HFFc6 (cell line): Measurements from ENCODE around the gene CUL9. TPM values are rescaled to one million over a fixed set of nuclear protein-coding genes. Genes with fewer than 3 reads are reported as not detected.

Experiments
- DNase-seq: peaks from one replicate; pipeline ENCODE4 v3.0.0-alpha.2; 2018
- H3K27ac Mint-ChIP-seq: 2 replicates; pipeline ENCODE4 v1.8.0; 2020; ENCODE audit warnings: mild to moderate bottlenecking, mixed read lengths
- H3K27me3 Mint-ChIP-seq: 2 replicates; pipeline ENCODE4 v1.8.0; 2021; ENCODE audit warnings: mild to moderate bottlenecking, moderate library complexity, mixed read lengths; ENCODE audit not compliant: insufficient read depth
- H3K36me3 Mint-ChIP-seq: 2 replicates; pipeline ENCODE4 v1.8.0; 2021; ENCODE audit warnings: low read depth, mixed read lengths
- H3K4me1 Mint-ChIP-seq: 2 replicates; pipeline ENCODE4 v1.8.0; 2020; ENCODE audit warnings: low read depth, mixed read lengths
- H3K4me3 Mint-ChIP-seq: 2 replicates; pipeline ENCODE4 v1.8.0; 2020; ENCODE audit warnings: mild to moderate bottlenecking, moderate library complexity, mixed read lengths
- H3K9me3 Mint-ChIP-seq: 2 replicates; pipeline ENCODE4 v1.8.0; 2020; ENCODE audit warnings: mild to moderate bottlenecking, mixed read lengths
- CTCF ChIP-seq: fragments of 200-600 bp; sonication (generic); IDR thresholded peaks from 2 replicates; pipeline ENCODE4 v1.5.0; 2021; ENCODE audit warnings: antibody characterized with exemption, mild to moderate bottlenecking
- total RNA-seq, 6 experiments: library from RNA; stranded (reverse); fragmentation: NEBNext Ultra II Directional; extraction: Animal tissue kit (Norgen Biotek cat#: 25700); gene quantifications; 2 replicates in 1 of 6; 3 replicates in 5 of 6; pipeline ENCODE4 v1.2.3, GENCODE V29; 2021

Gene CUL9
- total RNA-seq, 6 experiments from 2014 or later: 15.4 to 19.9 (median 18.6) TPM

GRCh38 chr6:43268782-43269272, 86.8 kb downstream of the CUL9 start:
- Mint-ChIP-seq H3K36me3 (no peaks in the 10 kb centered on the region), H3K4me3 (peak overlapping the region; percentile 73; the same call in 1 of the 2 replicates), H3K27me3 (peaks cover 39% of the 10 kb centered on the region), H3K9me3 (no peaks in the 10 kb centered on the region), H3K4me1 (peaks cover 13% of the 10 kb centered on the region), H3K27ac (no peak overlapping the region)
- no peak for TF ChIP-seq CTCF
- DNase-seq: no peak

GRCh38 chr6:43269273-43270007, 87.4 kb downstream of the CUL9 start:
- H3K4me1 Mint-ChIP-seq: peaks cover 13% of the 10 kb centered on the region
- no peaks in the 10 kb centered on the region for H3K9me3 Mint-ChIP-seq
- H3K4me3 Mint-ChIP-seq: peak overlapping the region; percentile 73; the same call in 1 of the 2 replicates
- no peak for DNase-seq
- no peak overlapping the region for H3K27ac Mint-ChIP-seq
- TF ChIP-seq CTCF: no peak
- no peaks in the 10 kb centered on the region for H3K36me3 Mint-ChIP-seq
- peaks cover 44% of the 10 kb centered on the region for H3K27me3 Mint-ChIP-seq

GRCh38 chr6:43271103-43271815, 89.3 kb downstream of the CUL9 start:
- DNase-seq: no peak
- H3K9me3 Mint-ChIP-seq: no peaks in the 10 kb centered on the region
- no peak overlapping the region for H3K27ac Mint-ChIP-seq
- peaks cover 45% of the 10 kb centered on the region for H3K27me3 Mint-ChIP-seq
- TF ChIP-seq CTCF: no peak
- no peaks in the 10 kb centered on the region for H3K36me3 Mint-ChIP-seq
- peaks cover 13% of the 10 kb centered on the region for H3K4me1 Mint-ChIP-seq
- no peak overlapping the region for H3K4me3 Mint-ChIP-seq

- H3K36me3 Mint-ChIP-seq: no peaks in the 10 kb centered on the region
- H3K27me3 Mint-ChIP-seq: peaks cover 42% of the 10 kb centered on the region
- no peaks in the 10 kb centered on the region for H3K9me3 Mint-ChIP-seq
- H3K4me3 Mint-ChIP-seq: no peak overlapping the region
- no peak for TF ChIP-seq CTCF
- peaks cover 16% of the 10 kb centered on the region for H3K4me1 Mint-ChIP-seq
- H3K27ac Mint-ChIP-seq: no peak overlapping the region
- DNase-seq: no peak
These were observed 89.9 kb downstream of the CUL9 start for GRCh38 chr6:43271944-43272343.

GRCh38 chr6:43273707-43274106, 91.7 kb downstream of the CUL9 start:
- H3K4me3 Mint-ChIP-seq: no peak overlapping the region
- no peak overlapping the region for H3K27ac Mint-ChIP-seq
- DNase-seq: no peak
- H3K4me1 Mint-ChIP-seq: peaks cover 31% of the 10 kb centered on the region
- no peaks in the 10 kb centered on the region for H3K36me3 Mint-ChIP-seq
- H3K27me3 Mint-ChIP-seq: peaks cover 27% of the 10 kb centered on the region
- no peaks in the 10 kb centered on the region for H3K9me3 Mint-ChIP-seq
- no peak for TF ChIP-seq CTCF

Other genes with a start within 250 kb of the CUL9 start
- gene GNMT, start 221.4 kb upstream of the CUL9 start, total RNA-seq: under 1 TPM in 5 of 6 experiments, not detected in 1; 0.16 to 0.24 (median 0.20) TPM
- gene PEX6, start 203.0 kb upstream of the CUL9 start, total RNA-seq: 10 to 100 TPM; 20.3 to 31.7 (median 22.4) TPM
- 10 to 100 TPM; 37.7 to 50.7 (median 43.4) TPM for gene PPP2R5D, start 197.6 kb upstream of the CUL9 start, total RNA-seq
- gene MEA1, start 168.2 kb upstream of the CUL9 start, total RNA-seq: 100 to 1,000 TPM; 114 to 132 (median 118) TPM
- 10 to 100 TPM; 41.6 to 51.2 (median 45.9) TPM for gene KLHDC3, start 167.9 kb upstream of the CUL9 start, total RNA-seq
- gene RRP36, start 160.6 kb upstream of the CUL9 start, total RNA-seq: 100 to 1,000 TPM in 2 of 6 experiments, 10 to 100 TPM in 4; 85.0 to 101 (median 96.4) TPM
- gene CUL7, start 128.3 kb upstream of the CUL9 start, total RNA-seq: 10 to 100 TPM; 33.7 to 50.3 (median 37.0) TPM
- gene MRPL2, start 122.8 kb upstream of the CUL9 start, total RNA-seq: 10 to 100 TPM; 52.6 to 62.9 (median 58.7) TPM
- gene KLC4, start 122.6 kb upstream of the CUL9 start, total RNA-seq: 10 to 100 TPM; 10.7 to 12.6 (median 11.8) TPM
- gene PTK7, start 105.9 kb upstream of the CUL9 start, total RNA-seq: 100 to 1,000 TPM in 1 of 6 experiments, 10 to 100 TPM in 5; 62.8 to 115 (median 66.7) TPM
- gene SRF, start 10.9 kb upstream of the CUL9 start, total RNA-seq: 10 to 100 TPM; 37.4 to 49.7 (median 39.3) TPM
- 10 to 100 TPM; 38.3 to 56.3 (median 49.1) TPM for gene DNPH1, start 47.3 kb downstream of the CUL9 start, total RNA-seq
- gene TTBK1, start 61.3 kb downstream of the CUL9 start, total RNA-seq: not detected
- gene SLC22A7, start 116.1 kb downstream of the CUL9 start, total RNA-seq: not detected
- gene CRIP3, start 126.6 kb downstream of the CUL9 start, total RNA-seq: not detected
- gene ZNF318, start 187.5 kb downstream of the CUL9 start, total RNA-seq: 10 to 100 TPM; 11.1 to 13.3 (median 11.8) TPM
- 10 to 100 TPM; 26.2 to 41.6 (median 30.3) TPM for gene ABCC10, start 245.3 kb downstream of the CUL9 start, total RNA-seq